CD4-positive, alpha-beta T cell treated with Interleukin-4 for 4 hours (primary cell): ENCODE data around the gene KIF1B.
"Not testable (repeated sequence)": the region's sequence is repeated elsewhere in the genome, so short reads cannot be mapped to it uniquely, and the experiment has no call there.

Experiments
- DNase-seq: peaks from one replicate; pipeline ENCODE4 v3.0.0-alpha.2; 2020

The KIF1B gene

GRCh38 chr1:10242811-10243210 lies 32.4 kb downstream of the KIF1B start:
- no peak for DNase-seq

- DNase-seq: no peak
Observed at GRCh38 chr1:10245674-10246073, 35.3 kb downstream of the KIF1B start.

- DNase-seq: no peak
Observed at GRCh38 chr1:10249808-10250457, 39.6 kb downstream of the KIF1B start.

- no peak for DNase-seq
Observed at GRCh38 chr1:10250663-10251062, 40.3 kb downstream of the KIF1B start.

GRCh38 chr1:10251325-10252108 lies 41.1 kb downstream of the KIF1B start:
- DNase-seq: not testable (repeated sequence)

GRCh38 chr1:10252508-10252907 lies 42.1 kb downstream of the KIF1B start:
- DNase-seq: no peak

GRCh38 chr1:10253149-10253548 lies 42.8 kb downstream of the KIF1B start:
- no peak for DNase-seq

GRCh38 chr1:10253755-10254154 lies 43.4 kb downstream of the KIF1B start:
- DNase-seq: no peak

GRCh38 chr1:10257851-10258250 lies 47.5 kb downstream of the KIF1B start:
- DNase-seq: no peak

GRCh38 chr1:10259547-10259946 lies 49.2 kb downstream of the KIF1B start:
- DNase-seq: not testable (repeated sequence)

GRCh38 chr1:10263450-10264082 lies 53.2 kb downstream of the KIF1B start:
- DNase-seq: no peak

- no peak for DNase-seq
Observed at GRCh38 chr1:10265027-10265426, 54.7 kb downstream of the KIF1B start.

GRCh38 chr1:10265900-10266299 lies 55.5 kb downstream of the KIF1B start:
- DNase-seq: no peak

- DNase-seq: no peak
Observed at GRCh38 chr1:10267319-10267718, 56.9 kb downstream of the KIF1B start.

- DNase-seq: no peak
Observed at GRCh38 chr1:10267921-10268320, 57.6 kb downstream of the KIF1B start.

GRCh38 chr1:10271090-10271489 lies 60.7 kb downstream of the KIF1B start:
- no peak for DNase-seq

- DNase-seq: no peak
Observed at GRCh38 chr1:10271869-10272268, 61.5 kb downstream of the KIF1B start.

- DNase-seq: no peak
Observed at GRCh38 chr1:10272274-10272673, 61.9 kb downstream of the KIF1B start.

- DNase-seq: no peak
Observed at GRCh38 chr1:10278880-10279279, 68.5 kb downstream of the KIF1B start.

GRCh38 chr1:10280439-10281350 lies 70.3 kb downstream of the KIF1B start:
- DNase-seq: no peak

GRCh38 chr1:10283318-10283984 lies 73.1 kb downstream of the KIF1B start:
- DNase-seq: no peak

- DNase-seq: no peak
Observed at GRCh38 chr1:10286244-10286643, 75.9 kb downstream of the KIF1B start.
